ENCODE data around the gene CDH4. TPM values are rescaled to one million over a fixed set of nuclear protein-coding genes. Genes with fewer than 3 reads are reported as not detected.

The CDH4 gene
- total RNA-seq, 3 donors from 2014 or later (not counting 1 experiment from before 2014, with no cell fraction given), result 0.18 TPM; not detected in 2

DNA sequence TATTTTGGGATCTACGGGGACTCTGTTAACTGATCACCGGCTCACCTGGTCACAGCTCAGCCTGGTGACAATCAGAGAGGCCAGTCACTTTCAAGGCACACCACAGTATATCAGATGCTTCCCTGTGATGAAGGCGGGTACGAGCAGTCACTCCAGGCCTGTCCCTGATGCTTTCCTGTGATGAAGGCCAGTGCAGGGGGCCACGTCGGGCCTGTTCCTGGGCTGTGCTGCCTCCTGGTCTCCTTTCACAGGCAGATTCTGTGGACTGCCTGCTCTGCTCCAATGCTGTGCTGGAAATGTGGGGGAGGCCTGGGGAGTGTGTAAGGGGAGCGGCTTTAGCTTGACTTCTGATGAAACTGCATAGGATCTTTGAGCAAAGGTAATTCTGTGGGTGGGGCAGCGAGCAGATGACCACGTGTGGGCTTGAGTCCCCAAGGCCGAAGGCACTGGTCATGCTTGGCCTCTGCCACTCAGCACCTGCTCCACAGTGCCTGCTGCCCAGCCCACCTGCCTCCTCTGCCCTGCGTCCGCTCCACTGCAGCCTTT lies 441.1 kb downstream of the CDH4 start:
- H3K36me3 Mint-ChIP-seq, result no peaks in the 10 kb centered on the region
- 83% methylated on average over 12 of the region's 12 CpGs for WGBS (ENCODE audit: insufficient coverage)
- no peak for TF ChIP-seq CTCF (IDR thresholded peaks at IDR 0.05)

GRCh38 chr20:61694682-61695081 lies 442.6 kb downstream of the CDH4 start:
- no peak overlapping the region for H3K4me3 ChIP-seq (ENCODE audit: low read length)
- 88% methylated on average over 15 of the region's 15 CpGs for WGBS (ENCODE audit: insufficient coverage)
- no peak for TF ChIP-seq CTCF (IDR thresholded peaks at IDR 0.05)
- no peak for DNase-seq
- H3K36me3 Mint-ChIP-seq, result no peaks in the 10 kb centered on the region
- no peaks in the 10 kb centered on the region for H3K27me3 Mint-ChIP-seq (ENCODE audit: low read depth in 2 of 2)
- H3K36me3 ChIP-seq (ENCODE audit: control insufficient read depth, insufficient read depth, low read length), result no peaks in the 10 kb centered on the region
- peaks cover 12% of the 10 kb centered on the region for H3K9me3 ChIP-seq (ENCODE audit: control insufficient read depth, insufficient read depth, low read length)
- H3K27ac ChIP-seq (ENCODE audit: low read length), result no peak overlapping the region
- no peak overlapping the region for H3K27ac Mint-ChIP-seq
- H3K9me3 Mint-ChIP-seq, result peaks cover 0 to under 1% of the 10 kb centered on the region in 2 donors
- H3K27me3 ChIP-seq (ENCODE audit: control insufficient read depth, insufficient read depth, low read length), result no peaks in the 10 kb centered on the region
- no peaks in the 10 kb centered on the region for H3K4me1 ChIP-seq (ENCODE audit: control insufficient read depth, insufficient read depth, low read length)
- H3K4me1 Mint-ChIP-seq, result peaks cover 0 to 5% of the 10 kb centered on the region in 2 donors
- ATAC-seq, result no peak
- no peak overlapping the region for H3K4me3 Mint-ChIP-seq
- intact Hi-C loops (cut with micrococcal nuclease), result no loop called here

More for the DNA sequence above, 441.1 kb downstream of the CDH4 start:
- Histone ChIP-seq H3K4me3 (ENCODE audit: low read length) (no peak overlapping the region), H3K27me3 (ENCODE audit: control insufficient read depth, insufficient read depth, low read length) (no peaks in the 10 kb centered on the region), H3K27ac (ENCODE audit: low read length) (no peak overlapping the region), H3K4me1 (ENCODE audit: control insufficient read depth, insufficient read depth, low read length) (no peaks in the 10 kb centered on the region), H3K36me3 (ENCODE audit: control insufficient read depth, insufficient read depth, low read length) (no peaks in the 10 kb centered on the region), H3K9me3 (ENCODE audit: control insufficient read depth, insufficient read depth, low read length) (peaks cover 12% of the 10 kb centered on the region)
- Mint-ChIP-seq H3K4me1 (peaks cover 0 to 9% of the 10 kb centered on the region in 2 donors), H3K4me3 (no peak overlapping the region), H3K27me3 (ENCODE audit: low read depth in 2 of 2) (no peaks in the 10 kb centered on the region), H3K9me3 (peaks cover 0 to 4% of the 10 kb centered on the region in 2 donors), H3K27ac (no peak overlapping the region)
- ATAC-seq, result no peak
- no peak for DNase-seq
- intact Hi-C loops (cut with micrococcal nuclease), result no loop called here

GRCh38 chr20:61695741-61696140 lies 443.7 kb downstream of the CDH4 start:
- H3K27me3 ChIP-seq (ENCODE audit: control insufficient read depth, insufficient read depth, low read length), result no peaks in the 10 kb centered on the region
- Mint-ChIP-seq H3K27me3 (ENCODE audit: low read depth in 2 of 2) (no peaks in the 10 kb centered on the region), H3K4me3 (no peak overlapping the region), H3K27ac (no peak overlapping the region), H3K4me1 (no peaks in the 10 kb centered on the region), H3K9me3 (no peaks in the 10 kb centered on the region), H3K36me3 (no peaks in the 10 kb centered on the region)
- H3K4me3 ChIP-seq (ENCODE audit: low read length), result no peak overlapping the region
- TF ChIP-seq CTCF (IDR thresholded peaks at IDR 0.05), result no peak
- no peaks in the 10 kb centered on the region for H3K4me1 ChIP-seq (ENCODE audit: control insufficient read depth, insufficient read depth, low read length)
- no peaks in the 10 kb centered on the region for H3K36me3 ChIP-seq (ENCODE audit: control insufficient read depth, insufficient read depth, low read length)
- 87% methylated on average over 9 of the region's 9 CpGs for WGBS (ENCODE audit: insufficient coverage)
- peaks cover 12% of the 10 kb centered on the region for H3K9me3 ChIP-seq (ENCODE audit: control insufficient read depth, insufficient read depth, low read length)
- intact Hi-C loops (cut with micrococcal nuclease), result no loop called here
- ATAC-seq, result no peak
- no peak for DNase-seq
- H3K27ac ChIP-seq (ENCODE audit: low read length), result no peak overlapping the region

DNA sequence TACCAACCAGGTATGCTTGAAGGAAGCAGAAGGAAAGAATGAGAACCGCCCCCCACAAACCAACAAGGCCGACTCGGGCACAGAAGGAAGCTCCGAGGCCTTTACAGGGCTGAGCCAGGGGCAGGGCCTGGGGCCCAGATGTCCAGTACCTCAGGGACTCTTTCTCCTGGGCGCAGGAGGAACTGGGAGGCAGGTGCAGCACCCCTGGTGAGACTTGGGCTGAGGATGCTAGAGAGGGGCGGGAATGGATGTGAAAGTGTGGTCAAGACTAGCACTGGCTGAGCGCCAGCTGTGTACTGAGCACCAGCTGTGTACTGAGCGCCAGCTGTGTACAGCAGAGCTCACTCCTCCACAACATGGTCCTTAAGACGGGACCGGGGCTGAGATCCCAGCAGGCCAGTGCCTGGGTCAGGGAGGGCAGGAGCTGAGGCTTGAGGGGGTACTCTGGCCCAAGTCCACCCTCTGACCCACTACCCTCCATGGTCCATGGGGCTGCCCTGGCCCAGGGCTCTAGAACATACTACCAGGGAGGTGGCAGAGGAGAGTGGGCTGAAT lies 444.2 kb downstream of the CDH4 start:
- Mint-ChIP-seq H3K27me3 (ENCODE audit: low read depth in 2 of 2) (no peaks in the 10 kb centered on the region), H3K4me1 (no peaks in the 10 kb centered on the region), H3K27ac (no peak overlapping the region), H3K4me3 (no peak overlapping the region), H3K9me3 (no peaks in the 10 kb centered on the region), H3K36me3 (no peaks in the 10 kb centered on the region)
- ATAC-seq (no peak), DNase-seq (no peak)
- intact Hi-C loops (cut with micrococcal nuclease), result no loop called here
- H3K4me3 ChIP-seq (ENCODE audit: low read length), result no peak overlapping the region
- no peak for TF ChIP-seq CTCF (IDR thresholded peaks at IDR 0.05)
- 78% methylated on average over 9 of the region's 10 CpGs for WGBS (ENCODE audit: insufficient coverage)
- no peaks in the 10 kb centered on the region for H3K36me3 ChIP-seq (ENCODE audit: control insufficient read depth, insufficient read depth, low read length)
- H3K27ac ChIP-seq (ENCODE audit: low read length), result no peak overlapping the region
- H3K27me3 ChIP-seq (ENCODE audit: control insufficient read depth, insufficient read depth, low read length), result no peaks in the 10 kb centered on the region
- peaks cover 12% of the 10 kb centered on the region for H3K9me3 ChIP-seq (ENCODE audit: control insufficient read depth, insufficient read depth, low read length)
- H3K4me1 ChIP-seq (ENCODE audit: control insufficient read depth, insufficient read depth, low read length), result no peaks in the 10 kb centered on the region
